Activated CD4-positive, alpha-beta T cell treated with anti-CD3 and anti-CD28 coated beads for 36 hours (primary cell): ENCODE measurements around the gene NECTIN3. TPM values are rescaled to one million over a fixed set of nuclear protein-coding genes. Genes with fewer than 3 reads are reported as not detected.

ENCODE experiments used
- ATAC-seq: fragments of 200-7000 bp; cut with Tn5 transposase; one replicate; pipeline ENCODE4 v1.10.0; 2021; ENCODE audit warnings: mild to moderate bottlenecking, moderate library complexity
- CTCF ChIA-PET: fragments of 350-600 bp; sonication (Branson Sonifier 250); formaldehyde crosslinking; loops from one replicate; lab custom pipeline; 2021; ENCODE audit warnings: antibody characterized with exemption; lab: Charles Lee
- POLR2A ChIA-PET: fragments of 350-600 bp; sonication (Branson Sonifier 250); formaldehyde crosslinking; loops from one replicate; lab custom pipeline; 2021; ENCODE audit warnings: antibody characterized with exemption, inconsistent platforms; lab: Charles Lee
- DNase-seq: peaks from one replicate; pipeline ENCODE4 v3.0.0-alpha.2; 2020
- H3K27ac Mint-ChIP-seq: one replicate; pipeline ENCODE4 v1.8.0; 2021; ENCODE audit warnings: mixed read lengths
- H3K27me3 Mint-ChIP-seq: one replicate; pipeline ENCODE4 v1.8.0; 2021; ENCODE audit warnings: mixed read lengths
- H3K36me3 Mint-ChIP-seq: one replicate; pipeline ENCODE4 v1.8.0; 2021; ENCODE audit warnings: low read depth, mixed read lengths
- H3K4me1 Mint-ChIP-seq: one replicate; pipeline ENCODE4 v1.8.0; 2021; ENCODE audit warnings: mixed read lengths
- H3K4me3 Mint-ChIP-seq: one replicate; pipeline ENCODE4 v1.8.0; 2021; ENCODE audit warnings: mild to moderate bottlenecking, moderate library complexity, mixed read lengths
- H3K9me3 Mint-ChIP-seq: one replicate; pipeline ENCODE4 v1.8.0; 2021; ENCODE audit warnings: low read depth, mixed read lengths
- intact Hi-C, 2 experiments: fragments of 100-400 bp; cut with DNase I in 1 of 2; cut with micrococcal nuclease in 1 of 2; formaldehyde crosslinking; loops; one replicate each; pipeline versions ENCODE4 v1.14.2 to v1.15.1; 2022 to 2024; cut with DNase I, micrococcal nuclease
- total RNA-seq, 2 experiments: library from RNA; stranded (reverse); gene quantifications; one replicate each; pipeline ENCODE4 v1.2.3, GENCODE V29; 2021

Gene NECTIN3
- total RNA-seq, 2 experiments from 2014 or later = 5.1 to 5.9 TPM

DNA sequence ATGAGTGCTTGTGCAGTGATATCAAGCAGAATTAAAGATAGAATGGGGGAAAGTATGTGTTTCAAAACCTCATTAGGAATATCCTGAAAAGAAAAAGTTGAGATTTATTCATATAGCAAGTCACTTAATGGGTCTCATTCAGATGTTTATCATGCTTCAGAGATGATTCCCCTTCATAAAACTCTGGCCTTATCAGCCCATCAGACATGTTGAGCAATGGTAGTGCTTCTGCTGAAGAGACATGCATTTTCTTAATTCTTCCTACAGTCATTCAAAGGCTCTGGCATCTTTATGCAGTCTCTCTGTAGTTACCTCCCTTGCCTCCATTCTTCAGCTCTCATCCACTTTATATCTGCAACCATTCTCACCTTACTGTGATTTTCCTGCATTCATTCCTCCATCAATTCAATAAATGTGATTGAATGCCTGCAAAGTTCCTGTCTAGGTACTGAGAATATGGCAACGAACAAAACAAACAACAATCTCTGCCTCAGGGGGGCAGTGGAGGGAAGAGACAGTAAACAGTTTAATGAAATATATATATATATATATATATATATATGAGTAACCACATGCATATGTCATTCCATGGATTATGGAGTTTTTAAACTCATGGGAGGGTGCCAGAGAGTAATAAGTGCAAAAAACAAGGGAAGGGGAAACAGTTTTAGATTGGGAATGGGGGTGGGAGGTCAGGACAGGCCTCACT, 138.5 kb downstream of the NECTIN3 start:
- H3K27me3 Mint-ChIP-seq = no peaks in the 10 kb centered on the region
- intact Hi-C loops = no loop called here
- ChIA-PET POLR2A (interaction anchor here (0.6 kb wide), 1 partner anchor 131 kb away, joined by 3 read pairs; no protein-coding TSS in a partner anchor), CTCF (interaction anchor here (0.8 kb wide), 1 partner anchor 17 kb away, joined by 3 read pairs; no protein-coding TSS in a partner anchor)
- H3K27ac Mint-ChIP-seq = no peak overlapping the region
- no peaks in the 10 kb centered on the region for H3K36me3 Mint-ChIP-seq
- H3K9me3 Mint-ChIP-seq = no peaks in the 10 kb centered on the region
- no peak overlapping the region for H3K4me3 Mint-ChIP-seq
- no peak for ATAC-seq
- no peak for DNase-seq
- no peaks in the 10 kb centered on the region for H3K4me1 Mint-ChIP-seq

DNA sequence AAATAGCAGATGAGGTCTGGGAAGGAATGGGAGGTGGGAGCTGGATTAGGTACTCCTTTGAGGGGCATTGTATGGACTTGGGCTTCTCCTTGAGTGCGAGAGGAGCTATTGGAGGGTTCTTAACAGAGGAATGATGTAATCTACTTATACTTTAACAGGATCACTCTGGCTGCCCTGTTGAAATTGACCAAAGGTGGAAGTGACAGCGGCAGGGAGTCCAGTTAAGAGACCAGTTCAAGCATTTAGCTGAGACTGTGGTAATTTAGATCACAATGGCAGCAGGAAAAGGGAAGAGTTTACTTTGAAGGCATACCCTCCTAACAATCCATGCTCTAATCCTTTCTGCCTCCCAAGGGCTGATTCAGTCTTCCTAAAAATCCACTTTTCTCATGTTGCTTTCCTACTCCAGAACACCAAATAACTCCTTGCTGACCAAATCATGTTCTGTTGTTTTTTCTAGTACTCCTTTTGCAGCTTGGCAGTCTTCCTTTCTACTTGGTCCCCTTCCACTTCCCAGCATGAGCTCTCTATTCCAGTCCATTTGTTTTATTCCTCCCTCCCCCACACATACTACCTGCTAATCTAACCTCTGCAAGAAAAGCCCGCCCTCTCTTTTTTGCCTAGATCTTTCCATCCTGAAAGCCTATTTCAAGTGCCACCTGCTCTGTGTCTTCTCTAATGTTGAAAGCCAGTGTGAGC, 139.4 kb downstream of the NECTIN3 start:
- H3K27me3 Mint-ChIP-seq = no peaks in the 10 kb centered on the region
- POLR2A ChIA-PET = interaction anchor here (0.6 kb wide), 1 partner anchor 131 kb away, joined by 3 read pairs; no protein-coding TSS in a partner anchor
- H3K9me3 Mint-ChIP-seq = no peaks in the 10 kb centered on the region
- intact Hi-C loops = no loop called here
- DNase-seq (no peak), ATAC-seq (no peak)
- H3K27ac Mint-ChIP-seq = no peak overlapping the region
- H3K4me1 Mint-ChIP-seq = no peaks in the 10 kb centered on the region
- no peaks in the 10 kb centered on the region for H3K36me3 Mint-ChIP-seq
- no peak overlapping the region for H3K4me3 Mint-ChIP-seq
- CTCF ChIA-PET = no interaction called here

DNA sequence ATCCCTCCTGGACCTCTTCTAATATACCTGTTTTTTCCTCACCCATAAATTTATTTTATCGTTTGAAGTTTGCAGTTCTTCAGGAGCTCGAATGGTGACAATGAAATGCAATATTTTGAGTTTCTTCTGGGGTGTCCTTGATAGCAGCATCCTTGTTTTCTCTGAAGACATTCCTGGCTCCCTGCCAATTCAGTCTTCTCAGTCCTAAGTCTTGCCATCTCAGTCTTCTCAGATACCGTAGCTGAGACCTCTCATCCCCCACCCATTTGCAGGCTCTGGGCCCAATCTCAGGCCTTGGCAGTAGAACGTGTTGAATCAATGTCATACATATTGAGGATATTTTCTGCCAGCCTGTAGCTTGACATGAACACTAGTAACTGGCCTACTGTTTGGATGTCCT, 140.9 kb downstream of the NECTIN3 start:
- ChIA-PET POLR2A (no interaction called here), CTCF (interaction anchor here (0.7 to 1.1 kb wide), 2 partner anchors 13 to 601 kb away, joined by 3 read pairs; no protein-coding TSS in a partner anchor)
- no peaks in the 10 kb centered on the region for H3K9me3 Mint-ChIP-seq
- intact Hi-C loops = loop anchor here in 1 of 2 experiments (2.0 kb wide), 1 partner anchor 42 kb away; no protein-coding TSS in a partner anchor
- ATAC-seq (no peak), DNase-seq (no peak)
- H3K27ac Mint-ChIP-seq = no peak overlapping the region
- H3K27me3 Mint-ChIP-seq = no peaks in the 10 kb centered on the region
- no peak overlapping the region for H3K4me3 Mint-ChIP-seq
- H3K36me3 Mint-ChIP-seq = no peaks in the 10 kb centered on the region
- no peaks in the 10 kb centered on the region for H3K4me1 Mint-ChIP-seq

DNA sequence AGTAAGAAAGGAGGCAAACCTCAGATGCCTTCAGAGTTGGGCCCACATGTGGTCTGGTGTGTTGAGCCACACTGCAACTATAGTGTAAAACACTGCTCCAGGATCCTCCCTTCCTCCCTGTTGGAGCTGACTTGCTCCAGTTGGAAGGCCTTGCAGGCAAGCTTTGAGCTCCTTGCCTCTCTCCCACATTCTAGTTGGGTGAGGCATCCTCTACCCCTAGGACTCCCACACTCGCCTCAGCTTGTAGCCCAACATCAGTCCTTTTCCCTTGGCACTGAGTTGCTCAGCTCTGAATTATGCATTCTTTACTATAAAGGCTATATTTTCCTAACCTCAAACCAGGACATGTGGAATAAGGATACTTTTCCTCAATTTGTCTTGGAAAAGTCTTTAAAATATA, 143.9 kb downstream of the NECTIN3 start:
- H3K36me3 Mint-ChIP-seq = no peaks in the 10 kb centered on the region
- H3K4me1 Mint-ChIP-seq = no peaks in the 10 kb centered on the region
- intact Hi-C loops = no loop called here
- ChIA-PET CTCF (no interaction called here), POLR2A (no interaction called here)
- H3K27ac Mint-ChIP-seq = no peak overlapping the region
- no peak for DNase-seq
- H3K9me3 Mint-ChIP-seq = no peaks in the 10 kb centered on the region
- H3K4me3 Mint-ChIP-seq = no peak overlapping the region
- H3K27me3 Mint-ChIP-seq = no peaks in the 10 kb centered on the region
- ATAC-seq = no peak

DNA sequence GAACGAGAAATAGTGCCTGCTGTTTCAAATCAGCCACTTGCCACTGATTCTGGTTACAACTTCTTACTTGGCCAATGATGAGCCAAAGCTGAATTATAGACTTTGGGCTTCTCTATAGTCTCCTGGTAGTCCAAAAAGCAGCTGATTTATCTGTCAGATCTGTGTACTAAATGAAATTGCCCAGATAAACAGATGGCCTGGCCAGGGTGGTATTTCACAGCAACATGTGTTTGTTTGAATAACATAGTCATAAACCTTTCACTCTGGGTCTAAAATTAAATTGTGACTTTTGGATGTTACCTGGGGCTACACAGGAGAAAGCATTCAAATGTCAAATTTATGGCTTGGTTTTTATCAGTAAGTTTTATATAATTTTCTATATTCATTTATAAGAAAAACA, 147.0 kb downstream of the NECTIN3 start:
- H3K27me3 Mint-ChIP-seq = no peaks in the 10 kb centered on the region
- no peak for ATAC-seq
- no peak for DNase-seq
- no peaks in the 10 kb centered on the region for H3K36me3 Mint-ChIP-seq
- H3K4me1 Mint-ChIP-seq = no peaks in the 10 kb centered on the region
- H3K27ac Mint-ChIP-seq = no peak overlapping the region
- no peaks in the 10 kb centered on the region for H3K9me3 Mint-ChIP-seq
- intact Hi-C loops = no loop called here
- ChIA-PET POLR2A (no interaction called here), CTCF (no interaction called here)
- no peak overlapping the region for H3K4me3 Mint-ChIP-seq

DNA sequence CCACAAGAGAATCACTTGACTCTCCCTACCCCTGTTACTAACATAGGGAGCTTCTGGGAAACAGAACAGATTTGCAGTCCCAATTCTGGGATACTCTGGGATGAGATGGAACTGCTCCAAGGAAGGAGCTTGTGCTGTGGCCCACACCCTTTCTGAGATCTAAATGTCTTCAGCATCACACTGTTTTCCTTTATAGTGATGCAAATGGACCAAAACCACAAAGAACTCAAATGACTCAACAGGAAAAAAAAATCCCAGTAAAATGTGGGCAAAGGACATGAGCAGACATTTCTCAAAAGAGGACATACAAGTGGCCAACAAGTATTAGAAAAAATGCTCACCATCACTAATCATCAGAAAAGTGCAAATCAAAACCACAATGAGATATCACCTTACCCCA, 155.6 kb downstream of the NECTIN3 start:
- ChIA-PET POLR2A (no interaction called here), CTCF (interaction anchor here (1.1 kb wide), 1 partner anchor 17 kb away, joined by 3 read pairs; no protein-coding TSS in a partner anchor)
- DNase-seq (no peak), ATAC-seq (no peak)
- intact Hi-C loops = no loop called here
- Mint-ChIP-seq H3K27me3 (no peaks in the 10 kb centered on the region), H3K4me1 (no peaks in the 10 kb centered on the region), H3K27ac (no peak overlapping the region), H3K36me3 (no peaks in the 10 kb centered on the region), H3K9me3 (peaks cover 5% of the 10 kb centered on the region), H3K4me3 (no peak overlapping the region)

DNA sequence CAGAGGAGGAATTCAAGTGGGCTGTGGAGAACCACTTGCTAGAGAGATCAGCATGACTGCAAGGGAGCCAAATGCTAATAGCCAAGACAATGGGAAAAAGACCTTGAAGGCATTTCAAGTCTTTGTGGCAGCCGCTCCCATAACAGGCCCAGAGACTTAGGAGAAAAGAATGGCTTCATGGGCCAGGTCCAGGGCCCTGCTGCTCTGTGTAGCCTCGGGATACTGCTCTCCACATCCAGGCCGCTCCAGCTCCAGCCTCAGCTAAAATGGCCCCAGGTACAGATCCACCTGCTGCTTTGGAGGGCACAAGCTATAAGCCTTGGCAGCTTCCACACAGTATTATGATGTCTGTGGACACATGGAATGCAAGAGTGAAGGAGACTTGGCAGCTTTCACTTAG, 157.7 kb downstream of the NECTIN3 start:
- H3K27ac Mint-ChIP-seq = no peak overlapping the region
- intact Hi-C loops = no loop called here
- ATAC-seq (no peak), DNase-seq (no peak)
- no peaks in the 10 kb centered on the region for H3K36me3 Mint-ChIP-seq
- no peak overlapping the region for H3K4me3 Mint-ChIP-seq
- ChIA-PET POLR2A (no interaction called here), CTCF (no interaction called here)
- peaks cover 5% of the 10 kb centered on the region for H3K9me3 Mint-ChIP-seq
- no peaks in the 10 kb centered on the region for H3K27me3 Mint-ChIP-seq
- no peaks in the 10 kb centered on the region for H3K4me1 Mint-ChIP-seq

DNA sequence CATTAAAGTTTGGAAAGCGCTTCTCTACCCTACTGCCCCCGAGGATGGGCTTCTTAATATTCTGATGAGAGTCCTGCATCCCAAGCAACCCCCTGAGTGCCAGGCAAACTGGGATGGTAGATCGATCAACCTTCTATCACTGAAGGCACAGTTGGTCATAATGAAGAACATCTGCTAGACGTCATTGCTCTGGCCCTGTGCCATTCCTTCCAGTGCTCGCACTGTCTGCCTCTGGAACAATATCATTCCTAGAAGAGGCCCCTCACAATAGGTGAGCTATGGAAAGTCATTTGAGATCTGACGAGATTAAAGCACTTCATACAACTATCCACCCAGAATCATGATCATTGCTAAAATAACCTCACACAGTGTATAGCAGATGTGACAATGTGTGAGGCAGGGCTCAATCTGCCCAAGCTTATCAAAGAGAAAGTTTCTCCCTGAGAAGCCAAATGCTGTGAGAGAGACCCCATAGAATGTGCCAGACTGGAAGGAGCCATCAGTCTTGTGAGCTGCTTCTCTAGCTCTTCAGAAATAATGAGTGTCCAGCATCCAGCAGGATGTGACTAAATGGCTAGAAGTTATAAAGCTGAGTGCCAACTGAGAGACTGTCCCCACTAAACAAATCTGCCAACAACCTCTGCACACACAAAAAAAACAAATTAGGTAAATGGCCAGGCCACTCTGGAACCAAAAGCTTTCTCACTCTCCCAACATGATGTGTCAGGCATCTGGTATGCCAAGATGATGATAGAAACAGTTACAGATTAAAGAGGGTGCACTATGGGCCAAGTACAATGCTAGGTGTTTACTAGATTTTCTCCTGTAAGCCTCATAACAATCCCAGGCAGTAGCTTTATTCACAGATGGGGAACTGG, 165.5 kb downstream of the NECTIN3 start:
- ATAC-seq (no peak), DNase-seq (no peak)
- Mint-ChIP-seq H3K27ac (no peak overlapping the region), H3K27me3 (no peaks in the 10 kb centered on the region), H3K36me3 (peaks cover 2% of the 10 kb centered on the region), H3K4me1 (peaks cover 15% of the 10 kb centered on the region), H3K9me3 (peaks cover 2% of the 10 kb centered on the region), H3K4me3 (no peak overlapping the region)
- POLR2A ChIA-PET = no interaction called here
- intact Hi-C loops = loop anchor here (10.0 kb wide), 3 partner anchors 98 to 1432 kb away; no protein-coding TSS in a partner anchor
- CTCF ChIA-PET = no interaction called here

DNA sequence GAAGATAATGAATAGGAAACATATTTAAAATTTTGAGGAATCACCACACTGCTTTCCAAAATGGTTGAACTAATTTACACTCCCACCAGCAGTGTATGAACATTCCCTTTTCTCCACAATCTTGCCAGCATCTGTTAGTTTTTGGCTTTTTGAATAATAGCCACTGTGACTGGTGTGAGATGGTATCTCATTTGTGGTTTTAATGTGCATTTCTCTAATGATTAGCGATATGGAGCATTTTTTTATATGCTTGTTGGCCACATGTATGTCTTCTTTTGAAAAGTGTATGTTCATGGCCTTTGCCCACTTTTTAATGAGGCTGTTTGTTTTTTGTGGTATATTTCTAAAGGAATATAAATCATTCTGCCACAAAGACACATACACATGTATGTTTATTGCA, 166.3 kb downstream of the NECTIN3 start:
- ATAC-seq = no peak
- H3K4me1 Mint-ChIP-seq = peaks cover 15% of the 10 kb centered on the region
- intact Hi-C loops = loop anchor here (2.0 to 10.0 kb wide), 5 partner anchors 97 to 1433 kb away; partner anchors contain the start of gene CD96 (in 1 of the 2)
- H3K27me3 Mint-ChIP-seq = no peaks in the 10 kb centered on the region
- H3K27ac Mint-ChIP-seq = no peak overlapping the region
- H3K4me3 Mint-ChIP-seq = no peak overlapping the region
- DNase-seq = no peak
- H3K9me3 Mint-ChIP-seq = peaks cover 2% of the 10 kb centered on the region
- POLR2A ChIA-PET = no interaction called here
- H3K36me3 Mint-ChIP-seq = peaks cover 2% of the 10 kb centered on the region
- CTCF ChIA-PET = no interaction called here

DNA sequence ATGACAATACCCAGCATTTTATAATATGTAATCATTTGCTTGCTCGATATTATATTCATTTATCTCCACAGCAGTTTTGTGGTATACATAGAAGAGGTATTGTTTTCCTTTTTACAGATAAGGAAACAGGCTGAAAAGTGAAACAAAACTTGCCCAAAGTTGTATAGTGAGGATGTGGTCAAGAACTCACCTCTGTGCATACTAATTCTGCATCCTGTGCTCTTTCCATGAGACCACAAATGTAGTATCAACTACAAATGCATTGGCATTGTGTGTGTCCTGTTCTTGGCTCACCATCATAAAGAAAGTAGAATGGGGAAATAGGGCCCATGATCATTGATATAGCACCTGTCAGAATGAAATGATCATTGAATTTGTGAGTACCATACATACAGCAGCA, 167.3 kb downstream of the NECTIN3 start:
- H3K4me1 Mint-ChIP-seq = peaks cover 15% of the 10 kb centered on the region
- H3K4me3 Mint-ChIP-seq = no peak overlapping the region
- CTCF ChIA-PET = no interaction called here
- H3K9me3 Mint-ChIP-seq = peaks cover 5% of the 10 kb centered on the region
- POLR2A ChIA-PET = interaction anchor here (0.6 kb wide), 1 partner anchor 886 kb away, joined by 3 read pairs; no protein-coding TSS in a partner anchor
- ATAC-seq (peak; percentile 94), DNase-seq (no peak)
- no peak overlapping the region for H3K27ac Mint-ChIP-seq
- H3K27me3 Mint-ChIP-seq = no peaks in the 10 kb centered on the region
- H3K36me3 Mint-ChIP-seq = peaks cover 3% of the 10 kb centered on the region
- intact Hi-C loops = loop anchor here (1.0 to 10.0 kb wide), 6 partner anchors 21 to 1434 kb away; partner anchors contain the start of gene CD96 (in 1 of the 2)

DNA sequence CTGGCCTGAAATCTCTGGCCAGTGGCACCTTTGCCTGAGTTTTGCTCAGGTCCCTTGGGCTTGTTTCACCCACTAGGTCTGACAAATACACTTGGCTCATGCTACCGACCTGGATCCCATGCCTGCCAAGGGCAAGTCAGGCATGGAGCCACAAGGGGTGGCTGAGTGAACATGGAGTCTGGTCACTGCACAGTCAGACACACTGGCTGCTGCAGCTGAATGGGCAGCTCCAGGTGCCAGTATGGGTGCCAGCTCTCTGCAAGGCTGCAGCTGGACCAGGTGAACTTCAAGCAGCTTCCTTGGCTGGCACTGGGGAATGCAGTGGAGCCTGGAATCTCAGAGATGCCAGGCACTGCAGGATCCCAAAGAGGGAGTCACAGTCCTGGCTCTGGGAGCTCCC, 170.3 kb downstream of the NECTIN3 start:
- H3K36me3 Mint-ChIP-seq = peaks cover 3% of the 10 kb centered on the region
- ATAC-seq = no peak
- H3K4me3 Mint-ChIP-seq = no peak overlapping the region
- H3K4me1 Mint-ChIP-seq = peaks cover 15% of the 10 kb centered on the region
- ChIA-PET POLR2A (no interaction called here), CTCF (no interaction called here)
- H3K27ac Mint-ChIP-seq = no peak overlapping the region
- no peak for DNase-seq
- H3K9me3 Mint-ChIP-seq = peaks cover 7% of the 10 kb centered on the region
- no peaks in the 10 kb centered on the region for H3K27me3 Mint-ChIP-seq
- intact Hi-C loops = no loop called here
